ENCODE results near the gene ITGA3. TPM values are rescaled to one million over a fixed set of nuclear protein-coding genes. Genes with fewer than 3 reads are reported as not detected.

Gene ITGA3
- total and polyA plus RNA-seq, 4 donors: 0.79 to 4.4 (median 1.4) TPM

DNA sequence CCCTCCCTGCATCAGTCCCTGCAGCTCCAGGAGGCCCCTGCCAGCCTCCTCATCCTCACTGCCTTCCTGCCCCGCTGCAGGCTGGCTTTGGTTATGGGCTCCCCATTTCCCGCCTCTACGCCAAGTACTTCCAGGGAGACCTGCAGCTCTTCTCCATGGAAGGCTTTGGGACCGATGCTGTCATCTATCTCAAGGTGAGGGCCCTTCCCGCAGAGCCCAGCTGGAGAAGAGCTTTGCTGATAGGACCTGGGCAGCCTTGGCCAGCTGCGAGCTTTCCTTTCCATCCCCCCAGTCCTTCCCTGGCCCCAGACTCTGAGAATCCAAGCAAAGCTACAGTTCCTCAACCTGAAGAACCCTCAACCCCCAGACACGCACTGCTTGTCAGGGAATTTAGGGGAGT lies 53.3 kb downstream of the ITGA3 start:
- Histone ChIP-seq H3K27me3 (ENCODE audit: control insufficient read depth in 4 of 4, insufficient read depth in 4 of 4, low read length in 3 of 4) (no peaks in the 10 kb centered on the region), H3K27ac (ENCODE audit: low read depth in 1 of 2, low read length in 2 of 2) (no peak overlapping the region), H3K4me3 (ENCODE audit: low read depth in 1 of 3, low read length in 3 of 3) (no peak overlapping the region), H3K36me3 (ENCODE audit: control insufficient read depth in 4 of 4, insufficient read depth in 3 of 4, low read depth in 1 of 4, low read length in 3 of 4) (peaks cover 17 to 39% (median 25%) of the 10 kb centered on the region in 4 donors), H3K9ac (ENCODE audit: low read depth in 1 of 2, low read length in 2 of 2) (no peak overlapping the region), H3K4me1 (ENCODE audit: control insufficient read depth in 4 of 4, insufficient read depth in 4 of 4, low read length in 3 of 4) (peaks cover 0 to 12% (median 9%) of the 10 kb centered on the region in 4 donors), H3K9me3 (ENCODE audit: control insufficient read depth in 4 of 4, low read length in 3 of 4) (no peaks in the 10 kb centered on the region)
- WGBS: 91% methylated on average over 7 of the region's 7 CpGs
- TF ChIP-seq HNF4A (conservative IDR thresholded peaks at IDR 0.05) (no peak), NR2F2 (IDR thresholded peaks at IDR 0.05) (no peak), FOXA2 (IDR thresholded peaks at IDR 0.05) (no peak), SP1 (IDR thresholded peaks at IDR 0.05) (no peak), RXRA (IDR thresholded peaks at IDR 0.05) (no peak), ATF3 (IDR thresholded peaks at IDR 0.05) (no peak), YY1 (IDR thresholded peaks at IDR 0.05) (no peak), JUND (IDR thresholded peaks at IDR 0.05) (no peak), HNF4G (IDR thresholded peaks at IDR 0.05) (no peak), EGR1 (IDR thresholded peaks at IDR 0.05; ENCODE audit: low read depth in 2 of 2) (no peak), FOXA1 (IDR thresholded peaks at IDR 0.05) (no peak), TAF1 (conservative IDR thresholded peaks at IDR 0.05) (no peak), GABPA (IDR thresholded peaks at IDR 0.05 in 1 of 2, conservative IDR thresholded peaks at IDR 0.05 in 1 of 2) (no peak)
- TF ChIP-seq, protein P1, sequence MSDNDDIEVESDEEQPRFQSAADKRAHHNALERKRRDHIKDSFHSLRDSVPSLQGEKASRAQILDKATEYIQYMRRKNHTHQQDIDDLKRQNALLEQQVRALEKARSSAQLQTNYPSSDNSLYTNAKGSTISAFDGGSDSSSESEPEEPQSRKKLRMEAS (IDR thresholded peaks at IDR 0.05): no peak
- TF ChIP-seq, protein P2, sequence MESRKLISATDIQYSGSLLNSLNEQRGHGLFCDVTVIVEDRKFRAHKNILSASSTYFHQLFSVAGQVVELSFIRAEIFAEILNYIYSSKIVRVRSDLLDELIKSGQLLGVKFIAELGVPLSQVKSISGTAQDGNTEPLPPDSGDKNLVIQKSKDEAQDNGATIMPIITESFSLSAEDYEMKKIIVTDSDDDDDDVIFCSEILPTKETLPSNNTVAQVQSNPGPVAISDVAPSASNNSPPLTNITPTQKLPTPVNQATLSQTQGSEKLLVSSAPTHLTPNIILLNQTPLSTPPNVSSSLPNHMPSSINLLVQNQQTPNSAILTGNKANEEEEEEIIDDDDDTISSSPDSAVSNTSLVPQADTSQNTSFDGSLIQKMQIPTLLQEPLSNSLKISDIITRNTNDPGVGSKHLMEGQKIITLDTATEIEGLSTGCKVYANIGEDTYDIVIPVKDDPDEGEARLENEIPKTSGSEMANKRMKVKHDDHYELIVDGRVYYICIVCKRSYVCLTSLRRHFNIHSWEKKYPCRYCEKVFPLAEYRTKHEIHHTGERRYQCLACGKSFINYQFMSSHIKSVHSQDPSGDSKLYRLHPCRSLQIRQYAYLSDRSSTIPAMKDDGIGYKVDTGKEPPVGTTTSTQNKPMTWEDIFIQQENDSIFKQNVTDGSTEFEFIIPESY (IDR thresholded peaks at IDR 0.05): no peak
- TF ChIP-seq, protein P3, sequence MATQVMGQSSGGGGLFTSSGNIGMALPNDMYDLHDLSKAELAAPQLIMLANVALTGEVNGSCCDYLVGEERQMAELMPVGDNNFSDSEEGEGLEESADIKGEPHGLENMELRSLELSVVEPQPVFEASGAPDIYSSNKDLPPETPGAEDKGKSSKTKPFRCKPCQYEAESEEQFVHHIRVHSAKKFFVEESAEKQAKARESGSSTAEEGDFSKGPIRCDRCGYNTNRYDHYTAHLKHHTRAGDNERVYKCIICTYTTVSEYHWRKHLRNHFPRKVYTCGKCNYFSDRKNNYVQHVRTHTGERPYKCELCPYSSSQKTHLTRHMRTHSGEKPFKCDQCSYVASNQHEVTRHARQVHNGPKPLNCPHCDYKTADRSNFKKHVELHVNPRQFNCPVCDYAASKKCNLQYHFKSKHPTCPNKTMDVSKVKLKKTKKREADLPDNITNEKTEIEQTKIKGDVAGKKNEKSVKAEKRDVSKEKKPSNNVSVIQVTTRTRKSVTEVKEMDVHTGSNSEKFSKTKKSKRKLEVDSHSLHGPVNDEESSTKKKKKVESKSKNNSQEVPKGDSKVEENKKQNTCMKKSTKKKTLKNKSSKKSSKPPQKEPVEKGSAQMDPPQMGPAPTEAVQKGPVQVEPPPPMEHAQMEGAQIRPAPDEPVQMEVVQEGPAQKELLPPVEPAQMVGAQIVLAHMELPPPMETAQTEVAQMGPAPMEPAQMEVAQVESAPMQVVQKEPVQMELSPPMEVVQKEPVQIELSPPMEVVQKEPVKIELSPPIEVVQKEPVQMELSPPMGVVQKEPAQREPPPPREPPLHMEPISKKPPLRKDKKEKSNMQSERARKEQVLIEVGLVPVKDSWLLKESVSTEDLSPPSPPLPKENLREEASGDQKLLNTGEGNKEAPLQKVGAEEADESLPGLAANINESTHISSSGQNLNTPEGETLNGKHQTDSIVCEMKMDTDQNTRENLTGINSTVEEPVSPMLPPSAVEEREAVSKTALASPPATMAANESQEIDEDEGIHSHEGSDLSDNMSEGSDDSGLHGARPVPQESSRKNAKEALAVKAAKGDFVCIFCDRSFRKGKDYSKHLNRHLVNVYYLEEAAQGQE (IDR thresholded peaks at IDR 0.05): no peak
- DNase-seq (ENCODE audit: low spot score): no peak

DNA sequence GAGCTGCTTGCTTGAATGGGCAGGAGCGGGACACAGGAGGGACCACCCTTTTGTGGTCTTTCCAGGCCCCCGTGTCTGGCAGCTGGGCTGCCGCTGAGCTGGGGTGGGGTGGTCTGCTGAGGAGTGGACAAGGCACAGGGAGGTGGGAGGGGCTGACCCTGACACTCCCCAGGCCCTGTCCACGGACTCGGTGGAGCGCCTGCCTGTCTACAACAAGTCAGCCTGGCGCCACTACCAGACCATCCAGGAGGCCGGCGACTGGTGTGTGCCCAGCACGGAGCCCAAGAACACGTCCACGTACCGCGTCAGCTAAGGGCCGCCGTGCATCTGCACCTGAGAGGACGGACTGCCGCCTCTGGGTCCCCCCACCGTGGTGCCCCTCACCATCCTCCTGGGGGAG lies 53.9 kb downstream of the ITGA3 start:
- Histone ChIP-seq H3K9me3 (ENCODE audit: control insufficient read depth in 4 of 4, low read length in 3 of 4) (no peaks in the 10 kb centered on the region), H3K27me3 (ENCODE audit: control insufficient read depth in 4 of 4, insufficient read depth in 4 of 4, low read length in 3 of 4) (no peaks in the 10 kb centered on the region), H3K36me3 (ENCODE audit: control insufficient read depth in 4 of 4, insufficient read depth in 3 of 4, low read depth in 1 of 4, low read length in 3 of 4) (peaks cover 17 to 39% (median 25%) of the 10 kb centered on the region in 4 donors), H3K9ac (ENCODE audit: low read depth in 1 of 2, low read length in 2 of 2) (no peak overlapping the region), H3K4me1 (ENCODE audit: control insufficient read depth in 4 of 4, insufficient read depth in 4 of 4, low read length in 3 of 4) (peaks cover 0 to 12% (median 9%) of the 10 kb centered on the region in 4 donors), H3K27ac (ENCODE audit: low read depth in 1 of 2, low read length in 2 of 2) (no peak overlapping the region), H3K4me3 (ENCODE audit: low read depth in 1 of 3, low read length in 3 of 3) (no peak overlapping the region)
- TF ChIP-seq, protein P4, sequence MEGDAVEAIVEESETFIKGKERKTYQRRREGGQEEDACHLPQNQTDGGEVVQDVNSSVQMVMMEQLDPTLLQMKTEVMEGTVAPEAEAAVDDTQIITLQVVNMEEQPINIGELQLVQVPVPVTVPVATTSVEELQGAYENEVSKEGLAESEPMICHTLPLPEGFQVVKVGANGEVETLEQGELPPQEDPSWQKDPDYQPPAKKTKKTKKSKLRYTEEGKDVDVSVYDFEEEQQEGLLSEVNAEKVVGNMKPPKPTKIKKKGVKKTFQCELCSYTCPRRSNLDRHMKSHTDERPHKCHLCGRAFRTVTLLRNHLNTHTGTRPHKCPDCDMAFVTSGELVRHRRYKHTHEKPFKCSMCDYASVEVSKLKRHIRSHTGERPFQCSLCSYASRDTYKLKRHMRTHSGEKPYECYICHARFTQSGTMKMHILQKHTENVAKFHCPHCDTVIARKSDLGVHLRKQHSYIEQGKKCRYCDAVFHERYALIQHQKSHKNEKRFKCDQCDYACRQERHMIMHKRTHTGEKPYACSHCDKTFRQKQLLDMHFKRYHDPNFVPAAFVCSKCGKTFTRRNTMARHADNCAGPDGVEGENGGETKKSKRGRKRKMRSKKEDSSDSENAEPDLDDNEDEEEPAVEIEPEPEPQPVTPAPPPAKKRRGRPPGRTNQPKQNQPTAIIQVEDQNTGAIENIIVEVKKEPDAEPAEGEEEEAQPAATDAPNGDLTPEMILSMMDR (IDR thresholded peaks at IDR 0.05; ENCODE audit: low read depth, low read length, missing input control): no peak
- TF ChIP-seq FOXA2 (IDR thresholded peaks at IDR 0.05): no peak
- no peak for TF ChIP-seq SP1 (IDR thresholded peaks at IDR 0.05)
- TF ChIP-seq, protein P2 (IDR thresholded peaks at IDR 0.05): no peak
- no peak for TF ChIP-seq EGR1 (IDR thresholded peaks at IDR 0.05; ENCODE audit: low read depth in 2 of 2)
- no peak for TF ChIP-seq ATF3 (IDR thresholded peaks at IDR 0.05)
- no peak for TF ChIP-seq HNF4A (conservative IDR thresholded peaks at IDR 0.05)
- no peak for TF ChIP-seq TAF1 (conservative IDR thresholded peaks at IDR 0.05)
- TF ChIP-seq, protein P3 (IDR thresholded peaks at IDR 0.05): no peak
- TF ChIP-seq JUND (IDR thresholded peaks at IDR 0.05): no peak
- TF ChIP-seq YY1 (IDR thresholded peaks at IDR 0.05): no peak
- 91% methylated on average over 19 of the region's 19 CpGs for WGBS
- DNase-seq (ENCODE audit: low spot score): no peak
